Left ventricle myocardium superior (tissue), 1 donor: ENCODE measurements around the gene DOCK10. TPM values are rescaled to one million over a fixed set of nuclear protein-coding genes. Genes with fewer than 3 reads are reported as not detected.
"Not testable (repeated sequence)": the region's sequence is repeated elsewhere in the genome, so short reads cannot be mapped to it uniquely, and the experiment has no call there.

ENCODE experiments used
- ATAC-seq: fragments of 200-7000 bp; cut with Tn5 transposase; one replicate; pipeline ENCODE4 v1.9.1; 2020; ENCODE audit warnings: mild to moderate bottlenecking, moderate library complexity
- DNase-seq: peaks from one replicate; pipeline ENCODE4 v3.0.0-alpha.2; 2020
- intact Hi-C: fragments of 100-400 bp; cut with micrococcal nuclease; formaldehyde crosslinking; loops from one replicate; pipeline ENCODE4 v1.11.0; 2022
- total RNA-seq: library from RNA; stranded (reverse); fragmentation: NEBNext Ultra II Directional; extraction: Animal tissue kit (Norgen Biotek cat#: 25700); gene quantifications from one replicate; pipeline ENCODE4 v1.2.1, GENCODE V29; 2021
- donor health status: DM: no; HTN: yes; CAD: no; lungs with severe emphysema.

Gene DOCK10
- total RNA-seq, 1 donor from 2014 or later, result 2.3 TPM

GRCh38 chr2:225052703-225053102 lies 10.4 kb upstream of the DOCK10 start:
- intact Hi-C loops, result no loop called here
- DNase-seq (no peak), ATAC-seq (no peak)

GRCh38 chr2:225047502-225047901 lies 5.2 kb upstream of the DOCK10 start:
- intact Hi-C loops, ATAC-seq, DNase-seq: not testable (repeated sequence)

- ATAC-seq, result no peak
- intact Hi-C loops, result no loop called here
- no peak for DNase-seq
Measured at GRCh38 chr2:225042800-225043167, 516 bp upstream of the DOCK10 start.

GRCh38 chr2:225041207-225041850 lies 939 bp downstream of the DOCK10 start:
- ATAC-seq, result peak; percentile 33
- peak; percentile 32 for DNase-seq
- intact Hi-C loops, result no loop called here

GRCh38 chr2:225040856-225041206 lies 1.4 kb downstream of the DOCK10 start:
- DNase-seq, result no peak
- peak; percentile 11 for ATAC-seq
- intact Hi-C loops, result no loop called here

- intact Hi-C loops, result no loop called here
- ATAC-seq (no peak), DNase-seq (no peak)
Measured at GRCh38 chr2:225040142-225040541, 2.1 kb downstream of the DOCK10 start.

- intact Hi-C loops, result no loop called here
- ATAC-seq, result no peak
- DNase-seq, result no peak
Measured at GRCh38 chr2:225038231-225038523, 4.1 kb downstream of the DOCK10 start.

- intact Hi-C loops, result no loop called here
- DNase-seq, result no peak
- ATAC-seq, result no peak
Measured at GRCh38 chr2:225037415-225038230, 4.6 kb downstream of the DOCK10 start.

GRCh38 chr2:225036431-225036830 lies 5.8 kb downstream of the DOCK10 start:
- intact Hi-C loops, result no loop called here
- ATAC-seq, result no peak
- DNase-seq, result no peak

GRCh38 chr2:225033440-225034318 lies 8.6 kb downstream of the DOCK10 start:
- ATAC-seq, result no peak
- intact Hi-C loops, result no loop called here
- DNase-seq, result no peak

- intact Hi-C loops, result no loop called here
- no peak for DNase-seq
- ATAC-seq, result no peak
Measured at GRCh38 chr2:225032246-225032645, 10.0 kb downstream of the DOCK10 start.

- no peak for ATAC-seq
- no peak for DNase-seq
- intact Hi-C loops, result no loop called here
Measured at GRCh38 chr2:225031599-225031998, 10.7 kb downstream of the DOCK10 start.

GRCh38 chr2:225030893-225031292 lies 11.4 kb downstream of the DOCK10 start:
- ATAC-seq, result no peak
- DNase-seq, result no peak
- intact Hi-C loops, result no loop called here

GRCh38 chr2:225030203-225030602 lies 12.1 kb downstream of the DOCK10 start:
- DNase-seq (no peak), ATAC-seq (no peak)
- intact Hi-C loops, result no loop called here

- DNase-seq (no peak), ATAC-seq (no peak)
- intact Hi-C loops, result no loop called here
Measured at GRCh38 chr2:225028572-225028971, 13.7 kb downstream of the DOCK10 start.

- ATAC-seq (no peak), DNase-seq (no peak)
- intact Hi-C loops, result no loop called here
Measured at GRCh38 chr2:225027061-225027762, 15.1 kb downstream of the DOCK10 start.

- ATAC-seq (no peak), DNase-seq (no peak)
- intact Hi-C loops, result no loop called here
Measured at GRCh38 chr2:225025917-225026571, 16.2 kb downstream of the DOCK10 start.

GRCh38 chr2:225022188-225022587 lies 20.1 kb downstream of the DOCK10 start:
- ATAC-seq, result no peak

GRCh38 chr2:225020168-225020849 lies 22.0 kb downstream of the DOCK10 start:
- no peak for DNase-seq
- intact Hi-C loops, result no loop called here
- ATAC-seq, result no peak

More at GRCh38 chr2:225022188-225022587, 20.1 kb downstream of the DOCK10 start:
- DNase-seq, result no peak
- intact Hi-C loops, result no loop called here
